GM19043 (cell line): ENCODE results near the gene FLT1.

Experiments used
- ATAC-seq: cut with Tn5 transposase; IDR thresholded peaks from one replicate; pipeline ENCODE4 v1.9.1; 2021; ENCODE audit warnings: low read depth; ENCODE audit not compliant: unreplicated experiment

The FLT1 gene

DNA sequence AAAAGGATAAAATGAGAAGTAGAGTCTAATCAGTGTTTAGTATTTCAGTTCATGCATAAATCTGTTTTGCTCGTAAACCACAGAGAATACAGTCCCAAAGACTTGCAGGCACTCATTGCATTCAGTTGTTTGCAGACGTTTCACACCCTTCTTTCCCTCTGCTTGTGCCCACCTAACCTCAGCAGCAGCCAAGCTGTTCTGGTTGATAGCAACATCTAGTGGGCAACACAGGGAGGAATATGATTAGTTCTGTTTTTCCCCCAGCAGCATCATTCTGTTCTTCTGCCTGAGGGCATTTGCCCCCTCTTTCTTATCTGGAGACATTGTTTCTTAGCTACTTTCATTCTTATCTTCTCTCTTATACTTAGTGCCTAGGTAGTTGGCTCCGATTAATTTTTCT lies 221.0 kb downstream of the FLT1 start:
- ATAC-seq = no peak

DNA sequence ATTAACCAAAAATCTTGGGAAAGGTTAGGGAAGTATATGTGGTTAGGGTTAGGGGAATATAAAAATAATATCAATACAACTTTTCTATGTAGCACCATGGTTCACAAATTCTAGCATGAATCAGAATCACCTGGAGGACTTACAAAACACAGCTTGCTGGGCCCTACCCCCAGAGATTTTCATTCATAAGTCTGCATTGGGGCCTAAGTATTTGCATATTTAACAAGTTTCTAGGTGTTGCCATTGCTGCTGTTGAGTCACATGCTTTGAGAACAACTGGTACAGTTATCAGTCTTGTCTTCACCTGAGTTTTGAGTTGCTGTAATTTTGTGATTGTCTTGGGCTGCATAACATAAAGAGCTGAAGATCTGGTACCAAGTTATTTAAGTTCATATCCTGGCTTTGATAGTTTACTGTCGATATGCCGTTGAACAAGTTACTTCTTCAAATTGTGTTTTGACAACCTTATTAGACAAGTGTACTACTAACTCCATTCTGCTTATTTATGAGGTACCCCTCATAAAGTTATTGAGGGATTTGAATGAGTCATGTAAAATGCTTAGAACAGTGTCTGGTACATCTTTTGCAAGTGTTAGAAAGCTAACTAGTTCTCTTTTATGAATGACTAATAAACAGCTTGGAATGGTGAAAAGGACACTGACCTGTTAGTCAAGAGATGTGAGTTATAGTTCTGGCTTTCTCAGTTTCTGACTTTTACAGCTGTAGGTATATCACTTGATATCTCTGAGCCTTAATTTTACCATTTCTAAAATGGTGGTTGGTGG lies 223.7 kb downstream of the FLT1 start:
- no peak for ATAC-seq

DNA sequence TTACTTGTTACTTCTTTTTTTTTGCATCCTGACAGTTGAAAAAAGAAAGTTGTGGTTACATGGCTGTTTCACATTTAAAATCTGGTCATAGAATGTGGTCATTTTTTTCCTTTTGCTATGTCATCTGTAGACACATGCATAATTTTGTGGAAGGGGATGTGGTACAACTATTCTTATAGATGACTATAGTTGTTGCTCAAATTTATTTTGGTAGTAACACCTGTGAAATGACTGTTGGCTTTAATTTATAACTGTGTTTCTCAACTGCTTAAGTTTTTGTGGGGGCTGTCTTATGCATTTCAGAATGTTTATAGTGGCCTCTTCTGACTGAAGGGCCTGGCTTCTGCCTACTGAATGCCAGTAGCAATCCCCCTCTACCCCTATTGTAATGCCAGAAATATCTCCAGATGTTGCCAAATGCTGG lies 226.1 kb downstream of the FLT1 start:
- peak; percentile 95 for ATAC-seq

DNA sequence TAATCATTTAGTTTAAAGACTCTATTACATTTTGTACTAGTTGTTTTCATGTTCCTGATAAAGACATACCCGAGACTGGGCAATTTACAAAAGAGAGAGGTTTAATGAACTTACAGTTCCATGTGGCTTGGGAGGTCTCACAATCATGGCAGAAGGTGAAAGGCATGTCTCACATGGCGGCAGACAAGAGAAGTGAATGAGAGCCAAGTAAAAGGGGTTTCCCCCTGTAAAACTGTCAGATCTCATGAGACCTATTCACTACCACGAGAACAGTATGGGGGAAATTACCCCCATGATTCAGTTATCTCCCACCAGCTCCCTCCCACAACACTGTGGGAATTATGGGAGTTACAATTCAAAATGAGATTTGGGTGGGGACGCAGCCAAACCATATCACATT lies 227.4 kb downstream of the FLT1 start:
- ATAC-seq = no peak

DNA sequence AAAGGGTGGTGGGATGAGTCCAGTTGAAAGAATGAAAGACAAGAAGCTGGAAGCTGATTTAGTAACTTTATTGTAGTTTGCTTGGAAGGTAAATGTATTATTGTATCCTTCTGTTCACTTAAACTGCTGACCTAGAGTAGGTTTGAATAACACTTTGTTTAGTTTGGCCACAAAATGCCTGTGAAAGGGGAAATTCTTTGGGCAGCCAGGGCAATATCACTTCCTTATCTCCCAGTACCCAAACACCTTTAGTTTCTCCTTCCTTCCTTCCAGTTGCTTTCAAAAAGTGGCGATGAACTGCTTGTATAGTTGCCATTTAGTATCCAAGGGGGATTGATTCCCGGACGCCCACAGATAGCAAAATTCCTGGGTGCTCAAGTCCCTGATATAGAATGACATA lies 236.5 kb downstream of the FLT1 start:
- no peak for ATAC-seq

DNA sequence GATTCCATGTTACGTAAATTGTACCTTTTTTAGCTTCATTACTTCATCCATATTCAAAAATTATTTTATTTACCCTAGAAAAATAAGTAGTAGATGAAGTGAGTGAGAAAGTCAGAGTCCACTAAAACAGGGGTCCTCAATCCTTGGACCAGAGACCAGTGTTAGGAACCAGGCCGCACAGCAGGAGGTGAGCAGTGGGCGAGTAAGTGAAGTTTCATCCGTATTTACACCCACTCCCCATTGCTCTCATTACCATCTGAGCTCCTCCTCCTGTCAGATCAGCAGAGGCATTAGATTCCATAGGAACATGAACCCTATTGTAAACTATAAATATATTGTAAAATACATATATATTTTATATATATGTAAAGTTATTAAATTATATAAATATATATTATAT lies 237.6 kb downstream of the FLT1 start:
- ATAC-seq = no peak

DNA sequence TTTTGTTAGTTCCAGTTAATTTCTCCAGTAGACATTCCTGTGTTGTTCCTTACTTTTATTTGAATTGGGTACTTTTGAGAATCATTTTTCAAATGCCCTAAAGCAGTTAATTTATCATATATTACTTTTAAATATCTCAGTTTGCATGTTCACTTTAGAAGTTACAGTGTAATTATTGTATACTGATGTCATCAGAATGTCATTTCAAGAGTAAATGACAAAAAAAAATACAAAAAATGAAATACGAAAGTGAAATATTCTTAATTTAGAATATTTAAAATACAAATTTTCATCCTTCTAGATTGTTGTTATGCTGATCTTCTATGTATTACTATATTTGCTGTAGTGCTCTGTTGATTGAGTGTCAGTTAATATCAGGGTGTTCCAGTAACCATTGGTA lies 242.4 kb downstream of the FLT1 start:
- ATAC-seq = no peak

DNA sequence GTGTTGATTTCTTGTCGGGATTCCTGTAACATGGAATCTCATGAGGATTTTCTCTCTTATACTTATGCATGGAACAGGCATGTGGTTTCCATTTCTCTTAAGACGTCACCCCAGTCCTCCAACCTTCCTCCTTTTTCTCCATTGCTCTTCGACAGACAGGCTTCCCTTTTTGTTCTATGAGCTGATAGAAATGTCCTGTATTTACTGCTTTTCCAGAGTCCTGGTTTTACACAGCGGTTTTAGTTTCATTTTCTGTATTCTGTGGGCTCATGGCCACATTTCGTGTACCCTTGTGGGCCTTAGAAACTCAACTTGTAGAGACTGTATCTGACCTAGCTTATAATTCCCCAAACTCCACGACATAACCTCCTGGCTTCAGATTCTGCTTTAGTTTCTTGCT lies 243.5 kb downstream of the FLT1 start:
- ATAC-seq = no peak

DNA sequence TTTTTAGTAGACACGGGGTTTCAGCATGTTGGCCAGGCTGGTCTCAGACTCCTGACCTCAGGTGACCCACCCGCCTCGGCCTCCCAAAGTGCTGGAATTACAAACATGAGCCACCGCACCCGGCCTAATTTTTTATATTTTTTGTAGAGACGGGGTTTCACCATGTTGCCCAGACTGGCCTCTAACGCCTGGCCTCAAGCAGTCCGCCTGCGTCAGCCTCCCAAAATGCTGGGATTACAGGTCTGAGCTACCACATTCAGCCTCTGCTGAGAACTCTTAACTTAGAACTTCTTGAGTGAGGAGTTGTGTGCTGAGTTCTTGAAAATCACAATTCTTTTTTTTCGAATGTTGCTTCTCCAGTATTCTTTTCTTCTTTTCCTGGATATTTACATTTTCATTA lies 244.4 kb downstream of the FLT1 start:
- ATAC-seq = no peak
